DND-41 (cell line): ENCODE results near the gene C17orf50.

Experiments
- EZH2 ChIP-seq: IDR thresholded peaks from 3 replicates; pipeline ENCODE4 v1.6.1; 2012; ENCODE audit warnings: borderline replicate concordance, low read depth, mild to moderate bottlenecking, moderate library complexity, low read length, inconsistent platforms; ENCODE audit not compliant: severe bottlenecking
- TF ChIP-seq, protein P1 (sequence below): IDR thresholded peaks from 2 replicates; pipeline ENCODE4 v1.5.1; 2012; ENCODE audit warnings: borderline replicate concordance, low read length, moderate library complexity, mild to moderate bottlenecking; ENCODE audit not compliant: poor library complexity, severe bottlenecking; ENCODE audit errors: extremely low read depth

GRCh38 chr17:35733366-35733765 lies 27.3 kb upstream of the C17orf50 start:
- TF ChIP-seq, protein P1, sequence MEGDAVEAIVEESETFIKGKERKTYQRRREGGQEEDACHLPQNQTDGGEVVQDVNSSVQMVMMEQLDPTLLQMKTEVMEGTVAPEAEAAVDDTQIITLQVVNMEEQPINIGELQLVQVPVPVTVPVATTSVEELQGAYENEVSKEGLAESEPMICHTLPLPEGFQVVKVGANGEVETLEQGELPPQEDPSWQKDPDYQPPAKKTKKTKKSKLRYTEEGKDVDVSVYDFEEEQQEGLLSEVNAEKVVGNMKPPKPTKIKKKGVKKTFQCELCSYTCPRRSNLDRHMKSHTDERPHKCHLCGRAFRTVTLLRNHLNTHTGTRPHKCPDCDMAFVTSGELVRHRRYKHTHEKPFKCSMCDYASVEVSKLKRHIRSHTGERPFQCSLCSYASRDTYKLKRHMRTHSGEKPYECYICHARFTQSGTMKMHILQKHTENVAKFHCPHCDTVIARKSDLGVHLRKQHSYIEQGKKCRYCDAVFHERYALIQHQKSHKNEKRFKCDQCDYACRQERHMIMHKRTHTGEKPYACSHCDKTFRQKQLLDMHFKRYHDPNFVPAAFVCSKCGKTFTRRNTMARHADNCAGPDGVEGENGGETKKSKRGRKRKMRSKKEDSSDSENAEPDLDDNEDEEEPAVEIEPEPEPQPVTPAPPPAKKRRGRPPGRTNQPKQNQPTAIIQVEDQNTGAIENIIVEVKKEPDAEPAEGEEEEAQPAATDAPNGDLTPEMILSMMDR = no peak
- no peak for TF ChIP-seq EZH2
